GM12873 (cell line): ENCODE measurements around the gene OCA2.

ENCODE experiments used
- CTCF ChIP-seq: IDR thresholded peaks from 2 replicates; pipeline ENCODE4 v1.5.1; 2012; ENCODE audit warnings: low read depth, mild to moderate bottlenecking, moderate library complexity, low read length, control low read depth; ENCODE audit not compliant: insufficient read depth; ENCODE audit errors: missing control alignments

OCA2 gene

GRCh38 chr15:28022961-28023360, 76.2 kb downstream of the OCA2 start:
- no peak for TF ChIP-seq CTCF

- TF ChIP-seq CTCF: no peak
These were observed 76.9 kb downstream of the OCA2 start for GRCh38 chr15:28022181-28022580.

DNA sequence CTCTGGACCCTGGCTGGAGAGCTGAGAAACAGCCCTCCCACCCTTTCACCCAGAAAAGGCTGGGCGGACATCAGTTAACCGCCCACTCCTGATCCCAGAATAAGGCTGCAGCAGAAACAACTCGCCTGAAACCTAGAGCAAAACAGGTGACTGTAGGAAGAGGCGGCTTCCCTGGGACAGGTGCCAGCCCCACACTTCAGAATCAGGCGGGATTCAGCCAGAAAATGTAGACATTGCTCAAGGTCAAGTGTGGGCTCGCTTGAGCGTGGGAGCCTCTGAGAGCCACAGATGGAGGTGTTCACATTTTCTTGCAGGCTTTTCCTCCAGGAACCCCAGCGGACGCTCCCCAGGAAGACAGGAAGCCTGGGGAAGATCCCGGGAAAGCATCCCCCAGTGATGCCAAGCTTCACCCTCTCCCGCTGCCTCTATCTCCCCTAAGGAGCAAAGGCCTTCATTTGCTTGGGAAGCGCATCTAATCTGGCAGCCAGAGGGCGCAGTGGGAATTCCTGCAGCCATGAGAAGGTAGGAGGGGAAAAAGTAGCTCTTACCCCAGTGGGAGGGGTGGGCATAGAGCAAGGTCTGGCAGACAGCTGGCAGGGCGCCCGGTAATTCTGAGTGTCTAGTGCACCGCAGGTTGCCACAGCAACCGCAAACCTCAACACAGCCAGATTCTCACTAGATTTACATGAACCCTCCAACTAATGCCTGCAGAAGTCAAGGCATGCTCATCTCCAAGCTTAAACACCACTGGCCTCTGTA, 77.7 kb downstream of the OCA2 start:
- no peak for TF ChIP-seq CTCF

GRCh38 chr15:28020644-28021043, 78.5 kb downstream of the OCA2 start:
- TF ChIP-seq CTCF: no peak

DNA sequence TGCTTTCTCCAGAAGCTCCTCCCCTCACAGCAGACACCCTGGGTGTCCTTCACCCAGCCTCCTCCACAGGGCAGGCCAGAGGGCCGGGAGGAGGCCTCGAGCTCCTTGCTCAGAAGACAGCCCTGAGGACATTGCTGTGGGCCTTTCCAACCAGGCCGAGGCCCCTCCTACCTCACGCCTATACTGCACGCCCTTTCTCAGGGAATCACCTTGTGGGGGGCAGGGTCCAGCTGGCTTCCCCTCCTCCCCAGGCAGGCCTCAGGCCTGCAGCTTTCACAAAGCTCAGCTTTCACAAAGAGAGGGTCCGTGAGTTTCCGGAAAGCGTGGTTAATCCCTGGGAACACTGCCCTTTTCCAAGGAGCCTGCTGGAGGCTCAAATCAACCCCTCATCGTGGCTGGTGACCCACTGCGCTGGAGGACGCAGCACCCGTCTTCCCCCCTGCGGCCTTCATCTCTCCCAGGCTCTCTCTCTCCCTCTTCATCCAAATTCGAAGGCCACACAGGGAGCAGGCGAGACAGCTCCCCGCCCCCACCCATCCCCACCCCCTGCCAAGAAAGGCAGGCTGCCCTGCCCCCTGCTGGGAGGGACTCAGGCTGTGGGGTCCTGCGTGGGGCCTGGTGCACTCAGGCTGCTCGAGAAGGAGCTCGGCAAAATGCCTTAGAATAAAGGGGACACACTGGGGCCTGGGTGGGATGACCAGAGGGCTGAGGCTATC, 79.4 kb downstream of the OCA2 start:
- no peak for TF ChIP-seq CTCF

DNA sequence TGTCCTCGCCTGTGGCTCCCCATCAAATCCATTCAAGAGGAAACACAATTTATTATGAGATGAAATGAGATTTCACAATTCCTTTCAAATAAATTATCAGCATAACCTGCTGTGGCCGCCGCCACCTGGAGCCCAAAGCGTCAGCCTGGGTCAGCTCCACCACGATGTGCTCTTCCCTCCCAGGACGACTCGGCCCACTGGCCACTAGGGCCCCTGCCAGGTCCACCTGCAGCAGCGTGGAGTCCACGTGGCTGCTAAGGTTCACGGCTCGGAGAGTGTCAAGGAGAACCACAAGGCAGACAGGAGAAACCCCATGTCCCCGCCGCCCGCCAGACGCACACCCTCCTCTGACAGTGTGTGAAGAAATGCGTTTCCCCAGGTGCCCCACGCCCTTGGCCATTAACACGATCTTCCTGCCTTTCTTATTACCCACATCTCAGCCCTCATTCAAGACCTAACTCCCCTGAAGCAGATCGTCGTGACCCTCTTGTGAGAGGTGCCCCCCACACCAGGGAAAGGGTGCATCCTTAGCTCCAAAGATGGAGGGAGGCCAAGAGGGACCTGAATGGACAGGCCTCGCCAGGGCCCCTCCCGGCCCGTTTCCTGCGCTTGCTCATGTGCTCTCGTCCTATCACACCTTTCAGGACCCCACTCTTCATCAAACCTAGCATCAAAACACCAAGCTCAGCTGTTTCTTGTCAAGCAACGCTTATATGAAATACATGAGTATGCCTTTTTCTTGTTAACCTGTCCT, 80.6 kb downstream of the OCA2 start:
- no peak for TF ChIP-seq CTCF

- TF ChIP-seq CTCF: no peak
These were observed 81.6 kb downstream of the OCA2 start for GRCh38 chr15:28017423-28017924.
